Astrocyte (in vitro differentiated cells and primary cell): ENCODE results near the gene ITGAE.

Experiments used
- CTCF ChIP-seq: IDR thresholded peaks from 2 replicates; pipeline ENCODE4 v1.5.1; 2011; ENCODE audit warnings: low read depth, mild to moderate bottlenecking, inconsistent platforms, low read length, moderate library complexity; ENCODE audit not compliant: insufficient read depth
- EZH2 ChIP-seq: IDR thresholded peaks from 2 replicates; pipeline ENCODE4 v1.6.1; 2012; ENCODE audit warnings: mild to moderate bottlenecking, low read length, inconsistent platforms; ENCODE audit not compliant: insufficient read depth

- TF ChIP-seq CTCF (no peak), EZH2 (no peak)
Observed at GRCh38 chr17:3809135-3809534, 8.1 kb upstream of the ITGAE start.
